Measurements from ENCODE around the gene EMX2.
A peak's percentile ranks its signal among the peaks of the same experiment; 100 is the strongest.

Gene EMX2

DNA sequence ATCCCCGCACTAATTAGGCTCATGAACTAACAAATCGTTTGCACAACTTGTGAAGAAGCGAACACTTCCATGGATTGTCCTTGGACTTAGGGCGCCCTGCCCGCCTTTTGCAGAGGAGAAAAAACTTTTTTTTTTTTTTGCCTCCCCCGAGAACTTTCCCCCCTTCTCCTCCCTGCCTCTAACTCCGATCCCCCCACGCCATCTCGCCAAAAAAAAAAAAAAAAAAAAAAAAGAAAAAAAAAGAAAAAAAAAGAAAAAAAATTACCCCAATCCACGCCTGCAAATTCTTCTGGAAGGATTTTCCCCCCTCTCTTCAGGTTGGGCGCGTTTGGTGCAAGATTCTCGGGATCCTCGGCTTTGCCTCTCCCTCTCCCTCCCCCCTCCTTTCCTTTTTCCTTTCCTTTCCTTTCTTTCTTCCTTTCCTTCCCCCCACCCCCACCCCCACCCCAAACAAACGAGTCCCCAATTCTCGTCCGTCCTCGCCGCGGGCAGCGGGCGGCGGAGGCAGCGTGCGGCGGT is at the start of gene EMX2:
Gene EMX2 (plus strand): TSS at position 41 of the 519 bp plus-strand sequence. CDS start 522 bp downstream, outside the sequence.
- Histone ChIP-seq H3K79me2 (ENCODE audit: control insufficient read depth, low read length) (no peaks in the 10 kb centered on the region), H4K20me1 (ENCODE audit: control insufficient read depth, insufficient read depth, low read depth, low read length) (no peaks in the 10 kb centered on the region), H3F3A (ENCODE audit: control insufficient read depth, insufficient read depth) (no peaks in the 10 kb centered on the region), H3K9me3 (ENCODE audit: control insufficient read depth, insufficient read depth, low read length) (no peaks in the 10 kb centered on the region), H3K4me3 (ENCODE audit: low read length) (no peak within 1 kb of the TSS), H3K4me1 (ENCODE audit: control insufficient read depth, low read length) (no peaks in the 10 kb centered on the region), H3K4me2 (ENCODE audit: low read length) (no peak within 1 kb of the TSS), H3K27ac (ENCODE audit: low read depth, low read length) (no peak within 1 kb of the TSS), H3K36me3 (ENCODE audit: control insufficient read depth, low read length) (no peaks in the 10 kb centered on the region), H3K27me3 (ENCODE audit: control insufficient read depth, low read length) (peaks cover 21% of the 10 kb centered on the region), H3K9me2 (replicated peaks; ENCODE audit: control insufficient read depth, low read length) (no peaks in the 10 kb centered on the region)
- TF ChIP-seq, protein P1, sequence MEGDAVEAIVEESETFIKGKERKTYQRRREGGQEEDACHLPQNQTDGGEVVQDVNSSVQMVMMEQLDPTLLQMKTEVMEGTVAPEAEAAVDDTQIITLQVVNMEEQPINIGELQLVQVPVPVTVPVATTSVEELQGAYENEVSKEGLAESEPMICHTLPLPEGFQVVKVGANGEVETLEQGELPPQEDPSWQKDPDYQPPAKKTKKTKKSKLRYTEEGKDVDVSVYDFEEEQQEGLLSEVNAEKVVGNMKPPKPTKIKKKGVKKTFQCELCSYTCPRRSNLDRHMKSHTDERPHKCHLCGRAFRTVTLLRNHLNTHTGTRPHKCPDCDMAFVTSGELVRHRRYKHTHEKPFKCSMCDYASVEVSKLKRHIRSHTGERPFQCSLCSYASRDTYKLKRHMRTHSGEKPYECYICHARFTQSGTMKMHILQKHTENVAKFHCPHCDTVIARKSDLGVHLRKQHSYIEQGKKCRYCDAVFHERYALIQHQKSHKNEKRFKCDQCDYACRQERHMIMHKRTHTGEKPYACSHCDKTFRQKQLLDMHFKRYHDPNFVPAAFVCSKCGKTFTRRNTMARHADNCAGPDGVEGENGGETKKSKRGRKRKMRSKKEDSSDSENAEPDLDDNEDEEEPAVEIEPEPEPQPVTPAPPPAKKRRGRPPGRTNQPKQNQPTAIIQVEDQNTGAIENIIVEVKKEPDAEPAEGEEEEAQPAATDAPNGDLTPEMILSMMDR (IDR thresholded peaks at IDR 0.05; ENCODE audit: low read depth, low read length, poor library complexity, severe bottlenecking), result no peak

DNA sequence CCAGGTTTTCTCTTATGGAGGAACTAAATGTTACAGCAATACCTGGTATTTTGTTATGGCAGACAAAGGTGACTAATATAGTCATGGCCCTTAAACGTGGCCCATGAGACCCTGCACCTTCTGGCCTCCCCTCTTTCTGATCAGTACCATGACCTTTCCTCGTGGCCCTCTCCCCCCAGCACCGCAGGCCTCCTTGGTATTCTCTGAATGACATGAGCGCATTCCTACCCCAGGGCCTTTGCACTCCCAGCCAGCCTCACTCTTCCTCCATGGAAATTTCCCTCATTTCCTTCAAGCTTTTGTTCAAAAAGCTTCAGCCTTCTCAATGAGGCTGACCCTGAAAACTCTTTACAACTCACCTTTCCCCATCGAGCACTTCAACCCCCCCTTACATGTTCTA is 46.5 kb upstream of the EMX2 start:
- TF ChIP-seq, protein P1 (IDR thresholded peaks at IDR 0.05; ENCODE audit: low read depth, low read length, poor library complexity, severe bottlenecking), result no peak
- no peak for TF ChIP-seq EZH2phosphoT487 (IDR thresholded peaks at IDR 0.05; ENCODE audit: borderline replicate concordance, low read length)
- Histone ChIP-seq H3K36me3 (ENCODE audit: control insufficient read depth, low read length) (no peaks in the 10 kb centered on the region), H3K4me1 (ENCODE audit: control insufficient read depth, low read length) (peaks cover 7% of the 10 kb centered on the region; the same call in 1 of the 2 replicates), H3K9me2 (replicated peaks; ENCODE audit: control insufficient read depth, low read length) (no peaks in the 10 kb centered on the region), H3K27me3 (ENCODE audit: control insufficient read depth, low read length) (peaks cover 4% of the 10 kb centered on the region; the same call in 1 of the 2 replicates), H3K79me2 (ENCODE audit: control insufficient read depth, low read length) (no peaks in the 10 kb centered on the region), H3K27ac (ENCODE audit: low read depth, low read length) (no peak overlapping the region), H3K4me3 (ENCODE audit: low read length) (no peak overlapping the region), H4K20me1 (ENCODE audit: control insufficient read depth, insufficient read depth, low read depth, low read length) (no peaks in the 10 kb centered on the region), H3F3A (ENCODE audit: control insufficient read depth, insufficient read depth) (no peaks in the 10 kb centered on the region), H3K4me2 (ENCODE audit: low read length) (no peak overlapping the region), H3K9me3 (ENCODE audit: control insufficient read depth, insufficient read depth, low read length) (no peaks in the 10 kb centered on the region)

DNA sequence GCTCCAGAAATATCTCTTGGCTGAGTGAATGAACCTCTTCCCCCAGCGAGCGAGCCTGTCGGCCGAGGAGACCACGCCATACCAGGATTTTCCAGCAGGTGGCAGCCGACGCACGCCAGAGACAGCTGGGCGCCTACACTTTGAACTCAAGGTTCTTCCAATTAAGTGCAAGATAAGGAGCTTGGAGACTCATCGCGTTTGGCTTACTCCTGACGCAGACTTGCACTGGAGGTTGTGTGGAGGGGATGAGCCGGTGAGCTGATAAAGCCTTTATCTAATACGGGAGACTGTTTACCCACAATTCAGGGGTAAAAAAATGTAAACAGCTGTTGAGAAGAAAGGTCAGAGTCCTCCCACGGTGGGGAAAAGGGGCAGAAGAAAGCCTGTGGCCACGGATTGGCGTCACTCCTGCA is 45.9 kb upstream of the EMX2 start:
- H3K4me1 ChIP-seq (ENCODE audit: control insufficient read depth, low read length), result peaks cover 7% of the 10 kb centered on the region; the same call in 1 of the 2 replicates
- no peaks in the 10 kb centered on the region for H3K79me2 ChIP-seq (ENCODE audit: control insufficient read depth, low read length)
- TF ChIP-seq, protein P1 (IDR thresholded peaks at IDR 0.05; ENCODE audit: low read depth, low read length, poor library complexity, severe bottlenecking), result peak; percentile 88
- no peak for TF ChIP-seq EZH2phosphoT487 (IDR thresholded peaks at IDR 0.05; ENCODE audit: borderline replicate concordance, low read length)
- no peak overlapping the region for H3K27ac ChIP-seq (ENCODE audit: low read depth, low read length)
- no peaks in the 10 kb centered on the region for H3F3A ChIP-seq (ENCODE audit: control insufficient read depth, insufficient read depth)
- no peak overlapping the region for H3K4me2 ChIP-seq (ENCODE audit: low read length)
- H3K4me3 ChIP-seq (ENCODE audit: low read length), result no peak overlapping the region
- no peaks in the 10 kb centered on the region for H3K9me3 ChIP-seq (ENCODE audit: control insufficient read depth, insufficient read depth, low read length)
- H3K9me2 ChIP-seq (replicated peaks; ENCODE audit: control insufficient read depth, low read length), result no peaks in the 10 kb centered on the region
- H3K27me3 ChIP-seq (ENCODE audit: control insufficient read depth, low read length), result peaks cover 4% of the 10 kb centered on the region; the same call in 1 of the 2 replicates
- H4K20me1 ChIP-seq (ENCODE audit: control insufficient read depth, insufficient read depth, low read depth, low read length), result no peaks in the 10 kb centered on the region
- no peaks in the 10 kb centered on the region for H3K36me3 ChIP-seq (ENCODE audit: control insufficient read depth, low read length)
